Measurements from ENCODE around the gene AAK1.
"Not testable (repeated sequence)": the region's sequence is repeated elsewhere in the genome, so short reads cannot be mapped to it uniquely, and the experiment has no call there.

The AAK1 gene

GRCh38 chr2:69623236-69623635 lies 20.3 kb downstream of the AAK1 start:
- DNase-seq: no peak

- not testable (repeated sequence) for DNase-seq
These were observed 20.7 kb downstream of the AAK1 start for GRCh38 chr2:69622805-69623204.

- DNase-seq: not testable (repeated sequence)
These were observed 21.5 kb downstream of the AAK1 start for GRCh38 chr2:69622017-69622540.

DNA sequence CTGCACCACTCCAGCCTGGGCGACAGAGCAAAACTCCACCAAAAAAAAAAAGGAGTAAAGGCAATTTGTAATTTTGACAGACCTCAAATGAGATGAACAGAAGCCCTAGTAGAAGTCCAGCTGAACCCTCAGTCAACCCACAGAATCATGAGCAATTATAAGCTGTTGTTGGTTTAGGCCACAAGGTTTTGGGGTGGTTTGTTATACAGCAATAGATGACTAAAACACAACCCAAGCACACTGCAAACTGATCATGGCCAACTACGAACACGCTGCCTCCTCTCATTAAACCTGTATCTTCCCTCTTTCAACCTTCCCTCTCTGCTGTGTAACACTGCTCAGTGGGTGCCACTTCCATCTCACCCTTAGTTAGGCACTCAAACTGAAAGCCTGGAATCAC lies 22.1 kb downstream of the AAK1 start:
- DNase-seq: no peak

DNA sequence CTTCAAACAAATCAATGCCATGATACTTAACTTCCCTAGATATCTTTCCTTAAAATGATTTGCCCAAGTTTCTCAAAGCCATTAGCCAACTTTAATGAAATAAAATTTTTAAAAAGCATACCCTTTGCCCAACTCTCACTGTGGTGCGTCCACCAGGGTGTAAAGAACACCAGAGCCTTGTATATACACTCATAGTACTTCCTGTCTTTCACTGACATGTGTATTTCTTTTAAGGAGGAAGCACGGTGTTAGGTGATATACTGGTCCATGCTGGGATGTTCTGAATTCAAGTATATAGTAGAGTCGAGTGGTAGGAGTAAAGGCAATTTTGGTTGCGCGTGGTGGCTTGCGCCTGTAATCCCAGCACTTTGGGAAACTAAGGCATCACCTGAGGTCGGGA lies 22.7 kb downstream of the AAK1 start:
- no peak for DNase-seq

DNA sequence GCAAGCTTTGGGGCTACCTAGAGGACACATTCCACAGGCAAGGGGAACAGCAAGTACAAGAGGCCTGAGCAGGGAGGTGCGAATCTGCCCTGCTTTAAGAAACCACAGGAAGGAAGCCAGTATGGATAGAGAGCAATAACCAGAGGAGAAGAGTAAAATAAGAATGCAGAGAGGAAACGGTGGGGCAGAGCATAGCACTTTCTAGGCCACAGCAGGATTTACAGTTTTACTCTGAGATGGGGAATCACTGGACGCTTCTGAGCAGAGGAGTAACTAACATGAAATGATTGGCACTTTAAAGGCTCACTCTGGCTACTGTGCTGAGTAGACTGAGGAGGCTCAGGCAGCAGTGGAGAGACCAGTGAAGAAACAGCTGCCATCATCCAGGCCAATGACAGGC lies 23.8 kb downstream of the AAK1 start:
- no peak for DNase-seq

DNA sequence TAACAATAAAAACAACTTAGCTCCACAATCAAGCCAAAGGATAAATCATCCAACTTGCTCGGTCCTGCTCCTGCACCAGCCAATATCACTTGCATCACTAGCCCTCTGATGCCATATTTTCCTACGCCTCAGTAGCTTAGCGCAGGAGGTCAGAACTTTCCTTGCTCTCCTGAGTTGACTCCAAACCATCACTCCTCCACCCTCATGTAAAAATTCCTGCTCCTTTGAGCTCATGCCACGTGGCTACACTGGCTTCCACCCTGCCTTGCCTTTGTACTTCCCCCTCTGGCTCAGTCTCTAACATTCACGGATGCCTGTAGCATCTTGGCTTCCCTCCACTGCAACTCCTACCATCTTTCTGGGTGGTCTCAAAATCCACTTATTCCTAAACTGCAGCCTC lies 25.2 kb downstream of the AAK1 start:
- no peak for DNase-seq

- DNase-seq: no peak
These were observed 25.8 kb downstream of the AAK1 start for GRCh38 chr2:69617744-69618143.

DNA sequence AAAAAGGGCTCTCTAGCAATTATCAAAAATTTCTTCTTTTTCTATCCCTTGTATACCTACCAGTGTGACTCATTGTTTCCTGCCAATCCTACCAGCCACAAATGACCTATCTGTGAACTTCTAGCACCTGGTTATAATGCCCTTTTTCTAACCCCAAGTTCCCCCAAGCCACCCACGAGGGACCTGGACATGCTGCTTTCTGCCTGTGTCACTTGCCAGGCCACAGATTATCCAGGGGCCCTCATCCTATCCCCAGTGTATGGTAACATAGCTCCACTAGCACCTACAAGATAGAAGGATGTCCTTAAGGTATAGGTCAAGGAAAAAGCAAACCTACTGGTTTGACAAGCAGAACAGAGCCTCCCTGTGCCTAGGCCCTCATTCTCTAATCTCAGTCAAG lies 26.8 kb downstream of the AAK1 start:
- no peak for DNase-seq

DNA sequence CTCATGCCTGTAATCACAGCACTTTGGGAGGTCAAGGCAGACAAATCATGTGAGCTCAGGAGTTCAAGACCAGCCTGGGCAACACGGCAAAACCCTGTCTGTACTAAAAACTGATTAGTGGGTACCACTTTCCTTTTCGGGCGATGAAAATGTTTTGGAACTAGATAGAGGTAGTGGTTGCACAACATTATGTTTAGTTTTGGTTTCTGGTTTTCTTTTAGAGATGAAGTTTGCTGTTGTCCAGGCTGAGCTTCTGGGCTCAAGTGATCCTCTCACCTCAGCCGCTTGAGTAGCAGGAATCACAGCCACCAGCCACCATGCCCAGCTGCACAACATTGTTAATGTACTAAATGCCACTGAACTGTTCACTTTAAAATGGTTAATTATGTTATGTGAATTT lies 27.6 kb downstream of the AAK1 start:
- no peak for DNase-seq

DNA sequence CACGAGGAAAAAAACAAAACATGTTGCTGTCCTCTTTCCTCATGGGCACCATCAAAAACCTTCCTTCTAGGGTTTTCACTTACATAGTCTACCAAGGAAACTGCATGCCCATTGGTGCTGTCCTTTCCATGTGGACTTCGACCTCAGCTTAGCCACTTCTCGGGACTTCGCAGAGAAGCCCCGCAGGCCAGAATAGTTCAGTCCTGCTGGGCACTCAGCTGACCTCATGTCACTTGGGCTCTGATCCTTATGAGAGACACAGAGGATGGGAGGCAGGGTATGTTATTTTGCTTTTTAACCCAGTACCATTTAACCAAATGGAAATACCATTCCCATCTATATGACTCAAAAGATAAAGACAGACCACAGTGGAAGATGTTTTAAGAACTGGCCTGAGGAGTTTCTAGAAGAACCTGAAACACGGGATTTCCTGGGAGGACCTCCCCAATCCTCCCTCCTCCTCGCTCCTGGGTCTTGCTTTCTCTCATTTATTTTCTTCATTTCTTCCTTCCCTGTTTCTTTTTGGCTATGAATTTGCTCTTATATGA lies 28.4 kb downstream of the AAK1 start:
- DNase-seq: no peak

DNA sequence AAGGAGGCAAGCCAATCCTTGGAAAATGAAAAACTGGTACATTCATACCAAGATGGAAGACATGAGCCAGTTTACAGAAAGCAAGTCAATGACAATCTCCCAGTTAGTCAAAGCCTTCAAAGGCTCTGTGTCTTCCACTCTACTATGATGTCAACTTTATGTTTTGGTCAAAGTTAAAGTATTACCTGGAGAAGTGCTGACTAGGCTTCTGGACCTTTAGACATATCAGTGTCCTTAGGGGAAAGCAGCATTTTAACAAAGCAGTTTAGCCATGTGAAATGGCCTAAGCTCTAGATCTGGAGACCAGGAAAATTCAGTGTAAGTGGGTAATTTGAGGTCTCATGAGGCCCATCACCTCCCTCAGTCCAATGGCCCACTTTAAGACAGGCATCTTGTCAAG lies 30.8 kb downstream of the AAK1 start:
- DNase-seq: no peak

- no peak for DNase-seq
These were observed 31.3 kb downstream of the AAK1 start for GRCh38 chr2:69612200-69612599.

GRCh38 chr2:69608109-69608508 lies 35.4 kb downstream of the AAK1 start:
- no peak for DNase-seq

DNA sequence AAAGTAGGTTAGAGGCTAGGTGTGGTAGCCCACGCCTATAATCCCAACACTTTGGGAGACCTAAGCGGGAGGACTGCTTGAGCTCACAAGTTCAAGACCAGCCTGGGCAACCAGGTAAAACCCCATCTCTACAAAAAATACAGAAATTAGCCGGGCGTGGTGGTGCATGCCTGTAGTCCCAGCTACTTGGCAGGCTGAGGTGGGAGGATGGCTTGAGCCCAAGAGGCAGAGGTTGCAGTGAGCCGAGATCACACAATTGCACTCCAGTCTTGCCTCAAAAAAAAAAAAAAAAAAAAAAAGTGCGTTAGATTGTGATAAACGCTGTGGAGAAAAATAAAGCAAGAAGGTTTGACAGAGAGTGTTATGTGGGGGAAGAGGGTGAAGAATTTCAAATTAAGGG lies 36.8 kb downstream of the AAK1 start:
- DNase-seq: not testable (repeated sequence)

DNA sequence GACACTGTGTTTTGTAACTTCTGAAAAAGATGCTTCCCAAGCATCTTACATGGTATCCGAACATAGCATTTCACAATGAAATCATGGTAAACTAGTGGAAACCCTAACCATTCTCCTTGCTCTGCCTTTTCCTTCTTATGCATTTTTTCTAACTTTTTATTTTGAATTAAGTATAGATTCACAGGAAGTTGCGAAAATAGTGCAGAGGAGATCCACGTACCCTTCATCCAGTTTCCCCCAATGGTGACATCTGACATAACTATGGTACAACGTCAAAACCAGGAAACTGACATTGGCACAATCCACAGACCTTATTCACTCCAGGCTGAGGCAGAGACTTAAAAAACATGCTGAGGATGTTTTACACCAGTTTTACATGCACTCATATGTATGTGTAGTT lies 38.3 kb downstream of the AAK1 start:
- DNase-seq: no peak

DNA sequence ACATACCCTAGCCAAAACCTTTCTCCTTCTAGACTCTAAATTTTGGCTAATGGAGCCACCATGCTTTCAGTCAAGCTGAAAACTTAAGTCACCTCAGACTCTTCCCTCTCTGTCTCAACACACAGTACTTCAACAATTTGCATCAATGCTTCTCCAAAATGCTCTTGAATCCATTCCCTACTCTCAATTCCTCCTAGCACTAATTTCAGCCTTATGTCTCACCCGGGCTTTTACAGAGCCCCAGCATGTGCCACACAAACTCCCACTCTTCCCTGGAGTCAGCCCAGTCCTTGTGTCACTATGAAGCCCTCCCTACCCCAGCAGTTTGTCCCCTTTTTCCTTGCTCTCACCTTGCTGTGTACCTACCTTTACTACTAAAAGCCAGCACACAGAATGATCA lies 38.7 kb downstream of the AAK1 start:
- no peak for DNase-seq

- no peak for DNase-seq
These were observed 39.4 kb downstream of the AAK1 start for GRCh38 chr2:69604026-69604678.

GRCh38 chr2:69603146-69603743 lies 40.3 kb downstream of the AAK1 start:
- DNase-seq: no peak

- DNase-seq: no peak
These were observed 42.3 kb downstream of the AAK1 start for GRCh38 chr2:69601179-69601612.

GRCh38 chr2:69600425-69600824 lies 43.1 kb downstream of the AAK1 start:
- DNase-seq: no peak

- no peak for DNase-seq
These were observed 45.5 kb downstream of the AAK1 start for GRCh38 chr2:69597843-69598610.

- DNase-seq: no peak
These were observed 46.4 kb downstream of the AAK1 start for GRCh38 chr2:69597105-69597504.

GRCh38 chr2:69594341-69594740 lies 49.2 kb downstream of the AAK1 start:
- no peak for DNase-seq
